K562 (cell line): ENCODE data around the gene SAPCD1. TPM values are rescaled to one million over a fixed set of nuclear protein-coding genes. Genes with fewer than 3 reads are reported as not detected.

Experiments
- ARHGAP35 ChIP-seq: fragments of 450-650 bp; IDR thresholded peaks from 2 replicates; pipeline ENCODE4 v1.6.1; 2018; ENCODE audit not compliant: partially characterized antibody
- ETS2 ChIP-seq: IDR thresholded peaks from 2 replicates; pipeline ENCODE4 v1.6.1; 2016; ENCODE audit warnings: borderline replicate concordance, missing genetic modification characterization, mild to moderate bottlenecking, moderate library complexity, missing compliant biosample characterization; ENCODE audit not compliant: poor library complexity, severe bottlenecking
- FOXA3 ChIP-seq, 2 experiments: fragments of 450-650 bp in 1 of 2; sonication (generic) in 1 of 2; formaldehyde crosslinking; IDR thresholded peaks in 1 of 2; conservative IDR thresholded peaks in 1 of 2; 2 replicates each; pipeline versions ENCODE4 v1.4.0 to v1.8.0; 2020 to 2022; ENCODE audit warnings: mild to moderate bottlenecking in 2 of 2, missing genetic modification reagents in 1 of 2
- KAT2B ChIP-seq: IDR thresholded peaks from one replicate; pipeline ENCODE4 v1.6.1; 2012; ENCODE audit warnings: low read depth, mild to moderate bottlenecking, control low read depth, inconsistent platforms, low read length, moderate library complexity
- NCOR1 ChIP-seq: fragments of 450-650 bp; IDR thresholded peaks from 2 replicates; pipeline ENCODE4 v1.6.1; 2016; ENCODE audit warnings: mild to moderate bottlenecking, moderate library complexity
- PCBP1 ChIP-seq: fragments of 200-400 bp; formaldehyde crosslinking; IDR thresholded peaks from 2 replicates; pipeline ENCODE4 v1.6.1; 2018; ENCODE audit warnings: mild to moderate bottlenecking, low read depth, low read length; ENCODE audit not compliant: poor library complexity, severe bottlenecking
- PTRF ChIP-seq: fragments of 450-650 bp; IDR thresholded peaks from 2 replicates; pipeline ENCODE4 v1.6.1; 2016; ENCODE audit warnings: mild to moderate bottlenecking, missing genetic modification characterization, missing compliant biosample characterization
- PURB ChIP-seq: sonication (generic); formaldehyde crosslinking; IDR thresholded peaks from 2 replicates; pipeline ENCODE4 v1.9.0; 2021; ENCODE audit warnings: low read depth, mild to moderate bottlenecking, missing genetic modification reagents
- REST ChIP-seq, 2 experiments: fragments of 450-650 bp; formaldehyde crosslinking in 1 of 2; IDR thresholded peaks; 2 replicates each; pipeline versions ENCODE4 v1.4.0 to v1.6.1; 2014 to 2020; ENCODE audit warnings: mild to moderate bottlenecking in 2 of 2, borderline replicate concordance in 1 of 2, low read depth in 1 of 2
- RNF219 ChIP-seq: fragments of 250-450 bp; sonication (Bioruptor Pico); IDR thresholded peaks from 2 replicates; pipeline ENCODE4 v1.5.0; 2022; ENCODE audit warnings: mild to moderate bottlenecking
- SMARCA4 ChIP-seq: fragments of 450-650 bp; IDR thresholded peaks from 2 replicates; pipeline ENCODE4 v1.6.1; 2016
- YBX1 ChIP-seq: fragments of 450-650 bp; IDR thresholded peaks from 2 replicates; pipeline ENCODE4 v1.7.1; 2016; ENCODE audit warnings: mild to moderate bottlenecking
- YY1 ChIP-seq, 3 experiments: IDR thresholded peaks; 2 replicates each; pipeline ENCODE4 v1.6.1; 2011; ENCODE audit warnings: low read length in 2 of 3, mild to moderate bottlenecking in 2 of 3, moderate library complexity in 2 of 3, borderline replicate concordance in 1 of 3, control low read depth in 1 of 3, low read depth in 1 of 3; ENCODE audit not compliant: insufficient read depth in 3 of 3, insufficient replicate concordance in 2 of 3, control insufficient read depth in 1 of 3, insufficient read length in 1 of 3; ENCODE audit errors: extremely low read depth in 1 of 3
- ZNF165 ChIP-seq: fragments of 250-450 bp; sonication (Bioruptor Pico); IDR thresholded peaks from 2 replicates; pipeline ENCODE4 v1.4.0; 2020; ENCODE audit warnings: borderline replicate concordance
- ZNF212 ChIP-seq: fragments of 450-650 bp; formaldehyde crosslinking; IDR thresholded peaks from 2 replicates; pipeline ENCODE4 v1.4.0; 2020; ENCODE audit warnings: mild to moderate bottlenecking
- ZNF282 ChIP-seq: sonication (generic); formaldehyde crosslinking; IDR thresholded peaks from 2 replicates; pipeline ENCODE4 v1.8.1; 2023; ENCODE audit warnings: missing genetic modification reagents
- ZNF644 ChIP-seq: fragments of 200-800 bp; sonication (Bioruptor generic); IDR thresholded peaks from 2 replicates; pipeline ENCODE4 v1.6.1; 2016; ENCODE audit warnings: low read depth, missing genetic modification characterization, missing compliant biosample characterization
- ZNF717 ChIP-seq: fragments of 250-450 bp; sonication (Bioruptor Pico); IDR thresholded peaks from 2 replicates; pipeline ENCODE4 v1.5.0; 2021
- polyA plus RNA-seq, 8 experiments: library from polyadenylated mRNA; depleted of rRNA in 4 of 8; stranded (reverse) in 5 of 8; unstranded in 3 of 8; fragments of >200 nt; fragmentation: Nextera tagmentation in 2 of 8; fragmentation: Illumina TruSeq in 1 of 8; extraction: Ambion mirVana in 2 of 8; extraction: Trizol in 1 of 8; gene quantifications; 2 replicates each; pipeline versions ENCODE4 v1.2.1 to v1.2.3, GENCODE V29; 2011 to 2014; ENCODE audit warnings: inconsistent platforms in 1 of 8, missing spikeins in 1 of 8
- total RNA-seq, 7 experiments: library from RNA; depleted of rRNA in 6 of 7; stranded (reverse); fragments of >200 nt in 6 of 7; fragmentation: Illumina TruSeq in 2 of 7; extraction: Trizol in 2 of 7; gene quantifications; 2 replicates each; pipeline versions ENCODE4 v1.2.1 to v1.2.3, GENCODE V29; 2011 to 2021; ENCODE audit warnings: low replicate concordance in 1 of 7

Gene SAPCD1
- total and polyA plus RNA-seq, 9 of the 15 experiments (the other 6 are each of a cell fraction or from before 2014, with no cell fraction given): 2.6 to 30.2 (median 7.4) TPM

GRCh38 chr6:31736768-31737314 lies 25.6 kb upstream of the SAPCD1 start (continued):
- TF ChIP-seq REST (IDR thresholded peaks at IDR 0.05; ENCODE audit: borderline replicate concordance) (no peak), REST (CRISPR knock-in tag; IDR thresholded peaks at IDR 0.05; ENCODE audit: low read depth) (no peak), ZNF212 (CRISPR knock-in tag) (no peak), ETS2 (tag) (no peak), FOXA3 (CRISPR knock-in tag; conservative IDR thresholded peaks at IDR 0.05 in 1 of 2, IDR thresholded peaks at IDR 0.05 in 1 of 2) (no peak), KAT2B (no peak), YY1 (IDR thresholded peaks at IDR 0.05; ENCODE audit: borderline replicate concordance in 1 of 3, control insufficient read depth in 1 of 3, extremely low read depth in 1 of 3, insufficient read depth in 3 of 3, insufficient read length in 1 of 3, insufficient replicate concordance in 2 of 3, low read depth in 1 of 3, low read length in 2 of 3) (no peak), ZNF717 (CRISPR knock-in tag) (0 out of 2 replicates have a peak, but pooled peaks have one; percentile 49), YBX1 (no peak), SMARCA4 (no peak), PTRF (peak; percentile 9; the same call in 1 of the 2 replicates), PURB (CRISPR knock-in tag) (no peak), ZNF165 (CRISPR knock-in tag) (no peak), PCBP1 (no peak), RNF219 (CRISPR knock-in tag) (no peak), ZNF644 (tag) (no peak), NCOR1 (no peak), ARHGAP35 (no peak), ZNF282 (no peak)
